HUES64 (cell line): ENCODE data around the gene OR1J2.
"Not testable (repeated sequence)": the region's sequence is repeated elsewhere in the genome, so short reads cannot be mapped to it uniquely, and the experiment has no call there.

ENCODE experiments used
- H3K27ac ChIP-seq: 2 replicates; pipeline ENCODE4 v1.7.0; 2013; ENCODE audit warnings: low read depth, low read length, inconsistent platforms
- H3K27me3 ChIP-seq: 2 replicates; pipeline ENCODE4 v1.6.1; 2013; ENCODE audit warnings: mild to moderate bottlenecking, low read length; ENCODE audit not compliant: insufficient read depth
- H3K36me3 ChIP-seq: 2 replicates; pipeline ENCODE4 v1.6.1; 2013; ENCODE audit warnings: mild to moderate bottlenecking, low read length; ENCODE audit not compliant: insufficient read depth
- H3K4me1 ChIP-seq: 2 replicates; pipeline ENCODE4 v1.6.1; 2013; ENCODE audit warnings: mild to moderate bottlenecking, low read length, moderate library complexity; ENCODE audit not compliant: insufficient read depth
- H3K4me3 ChIP-seq: 2 replicates; pipeline ENCODE4 v1.5.1; 2013; ENCODE audit warnings: mild to moderate bottlenecking, low read length, moderate library complexity
- H3K9ac ChIP-seq: 2 replicates; pipeline ENCODE4 v1.6.1; 2013; ENCODE audit warnings: mild to moderate bottlenecking, low read depth, low read length
- H3K9me3 ChIP-seq: 2 replicates; pipeline ENCODE4 v1.6.1; 2013; ENCODE audit warnings: low read depth, low read length; ENCODE audit not compliant: insufficient read depth
- WGBS: fragments of 150-250, 120-280 bp; methylation state at CpG from one replicate; pipeline ENCODE4 v1.1.7; 2013; ENCODE audit warnings: missing lambda C conversion rate; 5-methylcytosine and 5-hydroxymethylcytosine counted together

The OR1J2 gene

GRCh38 chr9:122498883-122499288 lies 11.7 kb upstream of the OR1J2 start:
- H3K9ac ChIP-seq, result no peak overlapping the region
- no peaks in the 10 kb centered on the region for H3K4me1 ChIP-seq
- 54% methylated on average over 2 of the region's 2 CpGs for WGBS
- H3K27ac ChIP-seq, result no peak overlapping the region
- no peaks in the 10 kb centered on the region for H3K27me3 ChIP-seq
- no peak overlapping the region for H3K4me3 ChIP-seq
- peaks cover 12% of the 10 kb centered on the region; the same call in 1 of the 2 replicates for H3K9me3 ChIP-seq
- no peaks in the 10 kb centered on the region for H3K36me3 ChIP-seq

- no peaks in the 10 kb centered on the region for H3K36me3 ChIP-seq
- no peak overlapping the region for H3K27ac ChIP-seq
- 45% methylated on average over 2 of the region's 2 CpGs for WGBS
Observed at GRCh38 chr9:122506964-122507363, 3.6 kb upstream of the OR1J2 start.

GRCh38 chr9:122518226-122518625 lies 7.6 kb downstream of the OR1J2 start:
- no peak overlapping the region for H3K9ac ChIP-seq
- WGBS, result 52% methylated on average over 2 of the region's 2 CpGs
- no peaks in the 10 kb centered on the region for H3K4me1 ChIP-seq
- no peak overlapping the region for H3K4me3 ChIP-seq
- H3K9me3 ChIP-seq, result peaks cover 25% of the 10 kb centered on the region
- H3K27me3 ChIP-seq, result peaks cover 6% of the 10 kb centered on the region; the same call in 1 of the 2 replicates
- no peaks in the 10 kb centered on the region for H3K36me3 ChIP-seq
- H3K27ac ChIP-seq, result no peak overlapping the region

More at GRCh38 chr9:122506964-122507363, 3.6 kb upstream of the OR1J2 start:
- Histone ChIP-seq H3K9ac (no peak overlapping the region), H3K4me3 (no peak overlapping the region), H3K27me3 (0 out of 2 replicates have a peak, but pooled peaks cover 3% of the 10 kb centered on the region), H3K4me1 (no peaks in the 10 kb centered on the region), H3K9me3 (peaks cover 9% of the 10 kb centered on the region; the same call in 1 of the 2 replicates)

- Histone ChIP-seq H3K9ac (no peak within 1 kb of the TSS), H3K36me3 (no peaks in the 10 kb centered on the region), H3K27me3 (peaks cover 6% of the 10 kb centered on the region; the same call in 1 of the 2 replicates), H3K4me3 (no peak within 1 kb of the TSS), H3K27ac (no peak within 1 kb of the TSS), H3K4me1 (no peaks in the 10 kb centered on the region), H3K9me3 (peaks cover 30% of the 10 kb centered on the region)
- WGBS, result 68% methylated on average over 4 of the region's 4 CpGs
Observed at GRCh38 chr9:122518841-122519240, 8.2 kb downstream of the OR1J2 start, which contains the start of gene OR1J4. Gene OR1J4 (plus strand): TSS chr9:122519141. CDS start chr9:122519141, 0 bp downstream.

GRCh38 chr9:122519376-122519775 lies 8.8 kb downstream of the OR1J2 start:
- H3K4me3 ChIP-seq, result no peak overlapping the region
- H3K27me3 ChIP-seq, result peaks cover 4% of the 10 kb centered on the region; the same call in 1 of the 2 replicates
- WGBS, result 90% methylated on average over 3 of the region's 3 CpGs
- H3K36me3 ChIP-seq, result no peaks in the 10 kb centered on the region
- no peaks in the 10 kb centered on the region for H3K4me1 ChIP-seq
- peaks cover 35% of the 10 kb centered on the region for H3K9me3 ChIP-seq
- H3K27ac ChIP-seq, result no peak overlapping the region
- H3K9ac ChIP-seq, result no peak overlapping the region

GRCh38 chr9:122526602-122527001 lies 16.0 kb downstream of the OR1J2 start:
- H3K9ac ChIP-seq, result no peak overlapping the region
- H3K36me3 ChIP-seq, result no peaks in the 10 kb centered on the region
- H3K9me3 ChIP-seq, result peaks cover 65% of the 10 kb centered on the region
- H3K27ac ChIP-seq, result no peak overlapping the region
- H3K4me3 ChIP-seq, result no peak overlapping the region
- H3K4me1 ChIP-seq, result no peaks in the 10 kb centered on the region
- WGBS, result 78% methylated on average over 10 of the region's 10 CpGs
- no peaks in the 10 kb centered on the region for H3K27me3 ChIP-seq

GRCh38 chr9:122527193-122527592 lies 16.6 kb downstream of the OR1J2 start, which contains the start of gene OR1N1:
Gene OR1N1 (minus strand): TSS chr9:122527293. CDS start chr9:122527293, 0 bp downstream.
- 89% methylated on average over 3 of the region's 3 CpGs for WGBS
- H3K27me3 ChIP-seq, result no peaks in the 10 kb centered on the region
- no peak within 1 kb of the TSS for H3K4me3 ChIP-seq
- peaks cover 59% of the 10 kb centered on the region for H3K9me3 ChIP-seq
- H3K36me3 ChIP-seq, result no peaks in the 10 kb centered on the region
- H3K9ac ChIP-seq, result no peak within 1 kb of the TSS
- H3K4me1 ChIP-seq, result no peaks in the 10 kb centered on the region
- H3K27ac ChIP-seq, result no peak within 1 kb of the TSS

GRCh38 chr9:122531157-122531556 lies 20.6 kb downstream of the OR1J2 start:
- 77% methylated on average over 4 of the region's 4 CpGs for WGBS

GRCh38 chr9:122536134-122536533 lies 25.5 kb downstream of the OR1J2 start:
- no peak overlapping the region for H3K9ac ChIP-seq
- peaks cover 16% of the 10 kb centered on the region for H3K9me3 ChIP-seq
- no peaks in the 10 kb centered on the region for H3K4me1 ChIP-seq
- no peaks in the 10 kb centered on the region for H3K36me3 ChIP-seq
- H3K4me3 ChIP-seq, result no peak overlapping the region
- no peak overlapping the region for H3K27ac ChIP-seq
- WGBS, result 83% methylated on average over 1 of the region's 1 CpG
- no peaks in the 10 kb centered on the region for H3K27me3 ChIP-seq

More at GRCh38 chr9:122531157-122531556, 20.6 kb downstream of the OR1J2 start:
- not testable (repeated sequence) for H3K4me3 ChIP-seq, H3K36me3 ChIP-seq, H3K4me1 ChIP-seq, H3K27me3 ChIP-seq, H3K27ac ChIP-seq, H3K9ac ChIP-seq
- peaks cover 31% of the 10 kb centered on the region for H3K9me3 ChIP-seq

- not testable (repeated sequence) for H3K36me3 ChIP-seq, H3K27me3 ChIP-seq, H3K4me1 ChIP-seq, H3K4me3 ChIP-seq, H3K27ac ChIP-seq, H3K9ac ChIP-seq
- H3K9me3 ChIP-seq, result peaks cover 22% of the 10 kb centered on the region
- WGBS, result 68% methylated on average over 7 of the region's 7 CpGs
Observed at GRCh38 chr9:122537066-122537465, 26.5 kb downstream of the OR1J2 start.

GRCh38 chr9:122538757-122539156 lies 28.2 kb downstream of the OR1J2 start:
- Histone ChIP-seq H3K9ac (no peak overlapping the region), H3K27me3 (no peaks in the 10 kb centered on the region), H3K9me3 (peaks cover 33% of the 10 kb centered on the region), H3K4me1 (no peaks in the 10 kb centered on the region), H3K4me3 (no peak overlapping the region), H3K36me3 (no peaks in the 10 kb centered on the region), H3K27ac (no peak overlapping the region)
- WGBS, result no CpG with 5 or more reads among the region's 2 CpGs

GRCh38 chr9:122546196-122546595 lies 35.6 kb downstream of the OR1J2 start:
- no peak overlapping the region for H3K27ac ChIP-seq
- no peaks in the 10 kb centered on the region for H3K36me3 ChIP-seq
- H3K4me1 ChIP-seq, result no peaks in the 10 kb centered on the region
- H3K4me3 ChIP-seq, result no peak overlapping the region
- no peaks in the 10 kb centered on the region for H3K27me3 ChIP-seq
- H3K9ac ChIP-seq, result no peak overlapping the region
- peaks cover 52% of the 10 kb centered on the region; the same call in 1 of the 2 replicates for H3K9me3 ChIP-seq
- WGBS, result 75% methylated on average over 7 of the region's 8 CpGs
